Adrenal gland (tissue), 5 donors: ENCODE results near the gene OLIG1.

Source experiments
- CTCF ChIP-seq, 6 experiments: fragments of 450-650 bp in 4 of 6; fragments of 200-600 bp in 2 of 6; sonication (generic) in 1 of 6; IDR thresholded peaks; 1 replicate in 5 of 6; 2 replicates in 1 of 6; pipeline versions ENCODE4 v1.5.1 to v1.8.0; 2016 to 2021; ENCODE audit warnings: antibody characterized with exemption in 6 of 6, mild to moderate bottlenecking in 2 of 6, moderate library complexity in 1 of 6
- POLR2A ChIP-seq, 2 donors: fragments of 450-650 bp; IDR thresholded peaks; one replicate each; pipeline ENCODE4 v1.6.1; 2017; ENCODE audit warnings: antibody characterized with exemption in 2 of 2, mild to moderate bottlenecking in 2 of 2, moderate library complexity in 1 of 2
- donor health status: DM: no; HTN: no; CAD: no.

DNA sequence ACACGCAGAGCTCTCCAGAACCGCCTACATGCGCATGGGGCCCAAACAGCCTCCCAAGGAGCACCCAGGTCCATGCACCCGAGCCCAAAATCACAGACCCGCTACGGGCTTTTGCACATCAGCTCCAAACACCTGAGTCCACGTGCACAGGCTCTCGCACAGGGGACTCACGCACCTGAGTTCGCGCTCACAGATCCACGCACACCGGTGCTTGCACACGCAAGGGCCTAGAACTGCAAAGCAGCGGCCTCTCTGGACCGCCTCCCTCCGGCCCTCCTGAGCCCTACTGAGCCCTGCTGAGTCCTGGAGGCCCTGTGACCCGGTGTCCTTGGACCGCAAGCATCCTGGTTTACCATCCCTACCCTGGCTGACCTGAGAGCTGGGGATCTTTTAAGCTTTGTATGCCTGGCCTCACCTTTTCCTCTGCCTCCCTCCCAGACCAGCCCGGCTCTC is 36.0 kb upstream of the OLIG1 start:
- no peak for TF ChIP-seq CTCF (IDR thresholded peaks at IDR 0.05)
- TF ChIP-seq POLR2A (IDR thresholded peaks at IDR 0.05): no peak
